Trophoblast cell (in vitro differentiated cells and primary cell): ENCODE results near the gene SELL.

Source experiments
- DNase-seq, 2 donors: peaks; one replicate each; pipeline ENCODE4 v3.0.0-alpha.2; 2016
- H2AFZ ChIP-seq: 2 replicates; pipeline ENCODE4 v1.6.1; 2013; ENCODE audit warnings: low read length, moderate library complexity, mild to moderate bottlenecking; ENCODE audit not compliant: insufficient read depth, poor library complexity
- H2AK5ac ChIP-seq: 2 replicates; pipeline ENCODE4 v1.6.1; 2013; ENCODE audit warnings: mild to moderate bottlenecking, low read length
- H2BK120ac ChIP-seq: 2 replicates; pipeline ENCODE4 v1.6.1; 2013; ENCODE audit warnings: low read length, mild to moderate bottlenecking, moderate library complexity; ENCODE audit not compliant: insufficient read depth, poor library complexity
- H2BK12ac ChIP-seq: 2 replicates; pipeline ENCODE4 v1.6.1; 2013; ENCODE audit warnings: mild to moderate bottlenecking, low read length, moderate library complexity
- H2BK5ac ChIP-seq: 2 replicates; pipeline ENCODE4 v1.6.1; 2013; ENCODE audit warnings: low read length, low read depth, moderate library complexity, mild to moderate bottlenecking; ENCODE audit not compliant: poor library complexity
- H3K14ac ChIP-seq: 2 replicates; pipeline ENCODE4 v1.6.1; 2013; ENCODE audit warnings: mild to moderate bottlenecking, low read length
- H3K18ac ChIP-seq: 2 replicates; pipeline ENCODE4 v1.6.1; 2013; ENCODE audit warnings: mild to moderate bottlenecking, low read length
- H3K23ac ChIP-seq: 2 replicates; pipeline ENCODE4 v1.6.1; 2013; ENCODE audit warnings: low read length
- H3K27ac ChIP-seq: 2 replicates; pipeline ENCODE4 v1.5.1; 2013; ENCODE audit warnings: low read depth, mild to moderate bottlenecking, inconsistent platforms, low read length, moderate library complexity
- H3K27me3 ChIP-seq: 2 replicates; pipeline ENCODE4 v1.6.1; 2013; ENCODE audit warnings: inconsistent platforms, mild to moderate bottlenecking, low read length, moderate library complexity; ENCODE audit not compliant: insufficient read depth
- H3K36me3 ChIP-seq, 2 experiments: 1 replicate in 1 of 2; 2 replicates in 1 of 2; pipeline ENCODE4 v1.6.1; 2013; ENCODE audit warnings: low read length in 2 of 2, mild to moderate bottlenecking in 2 of 2, moderate library complexity in 1 of 2; ENCODE audit not compliant: insufficient read depth in 2 of 2, control insufficient read depth in 1 of 2
- H3K4ac ChIP-seq: 2 replicates; pipeline ENCODE4 v1.6.1; 2013; ENCODE audit warnings: low read depth, mild to moderate bottlenecking, low read length, moderate library complexity
- H3K4me1 ChIP-seq, 2 experiments: 1 replicate in 1 of 2; 2 replicates in 1 of 2; pipeline ENCODE4 v1.6.1; 2013; ENCODE audit warnings: low read length in 2 of 2, mild to moderate bottlenecking in 2 of 2, moderate library complexity in 1 of 2; ENCODE audit not compliant: insufficient read depth in 2 of 2, control insufficient read depth in 1 of 2
- H3K4me2 ChIP-seq: 2 replicates; pipeline ENCODE4 v1.6.1; 2013; ENCODE audit warnings: inconsistent platforms, mild to moderate bottlenecking, low read length, moderate library complexity
- H3K4me3 ChIP-seq: 2 replicates; pipeline ENCODE4 v1.5.1; 2013; ENCODE audit warnings: mild to moderate bottlenecking, low read depth, low read length, inconsistent platforms
- H3K79me1 ChIP-seq: one replicate; pipeline ENCODE4 v1.6.1; 2013; ENCODE audit warnings: low read length
- H3K79me2 ChIP-seq: 2 replicates; pipeline ENCODE4 v1.6.1; 2013; ENCODE audit warnings: low read length, mild to moderate bottlenecking; ENCODE audit not compliant: control insufficient read depth, insufficient read depth, poor library complexity
- H3K9ac ChIP-seq: 2 replicates; pipeline ENCODE4 v1.6.1; 2013; ENCODE audit warnings: mild to moderate bottlenecking, low read length
- H3K9me3 ChIP-seq: 2 replicates; pipeline ENCODE4 v1.6.1; 2013; ENCODE audit warnings: low read depth, mild to moderate bottlenecking, control low read depth, inconsistent platforms, low read length; ENCODE audit not compliant: insufficient read depth
- H4K12ac ChIP-seq: 2 replicates; pipeline ENCODE4 v1.6.1; 2013; ENCODE audit warnings: low read depth, mild to moderate bottlenecking, low read length, moderate library complexity
- H4K8ac ChIP-seq: 2 replicates; pipeline ENCODE4 v1.6.1; 2013; ENCODE audit warnings: low read depth, mild to moderate bottlenecking, low read length, moderate library complexity
- H4K91ac ChIP-seq: one replicate; pipeline ENCODE4 v1.6.1; 2013; ENCODE audit warnings: low read depth, mild to moderate bottlenecking, low read length, moderate library complexity
- WGBS: extraction: QIAGEN DNeasy Blood & Tissue Kit; methylation state at CpG from one replicate; pipeline ENCODE4 v1.1.7; 2013; ENCODE audit warnings: missing lambda C conversion rate; ENCODE audit not compliant: insufficient read length, insufficient coverage; ENCODE audit errors: extremely low coverage; 5-methylcytosine and 5-hydroxymethylcytosine counted together

SELL gene

DNA sequence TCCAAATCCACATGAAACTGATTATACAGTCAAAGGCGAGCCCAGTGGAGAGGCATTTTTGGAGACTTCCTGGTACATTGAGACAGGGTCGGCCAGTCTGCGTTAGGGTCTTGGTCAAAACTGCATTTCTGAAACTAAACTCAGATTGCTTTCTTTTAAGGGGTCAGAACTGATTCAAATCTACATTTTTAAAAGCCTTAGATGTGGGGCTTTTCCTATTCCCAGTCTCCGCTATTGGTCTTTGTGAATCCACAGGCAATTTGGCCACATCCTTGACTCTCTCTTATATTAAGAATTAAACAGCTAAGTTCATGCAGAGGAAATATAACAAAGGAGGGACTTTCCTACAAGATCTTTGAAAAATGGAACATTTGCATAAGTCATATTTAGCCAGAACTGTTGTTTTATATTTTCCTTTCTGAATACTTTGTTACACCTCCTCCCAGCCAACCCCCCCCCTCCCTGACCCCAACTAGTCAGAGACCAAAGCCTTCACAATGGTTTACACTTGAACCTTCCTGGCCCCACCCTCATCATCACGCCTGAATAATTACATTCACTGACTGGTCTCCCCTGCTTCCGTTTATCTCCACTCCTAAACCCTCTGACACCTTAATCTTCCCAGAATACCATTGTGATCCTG lies 30.9 kb downstream of the SELL start:
- no peak overlapping the region for H3K9ac ChIP-seq
- no peak overlapping the region for H2BK5ac ChIP-seq
- no peak overlapping the region for H3K4me2 ChIP-seq
- H3K9me3 ChIP-seq = no peaks in the 10 kb centered on the region
- H3K4ac ChIP-seq = no peak overlapping the region
- no peak overlapping the region for H2AK5ac ChIP-seq
- no peak for DNase-seq
- H2BK120ac ChIP-seq = no peak overlapping the region
- H3K18ac ChIP-seq = no peak overlapping the region
- H2BK12ac ChIP-seq = no peak overlapping the region
- WGBS = no CpG with 5 or more reads among the region's 6 CpGs
- no peak overlapping the region for H4K91ac ChIP-seq
- H4K8ac ChIP-seq = no peak overlapping the region
- H3K79me1 ChIP-seq = no peaks in the 10 kb centered on the region
- no peaks in the 10 kb centered on the region for H3K79me2 ChIP-seq
- H2AFZ ChIP-seq = no peak overlapping the region
- peaks cover 0 to 2% of the 10 kb centered on the region in 2 experiments for H3K4me1 ChIP-seq
- no peak overlapping the region for H3K4me3 ChIP-seq
- no peak overlapping the region for H4K12ac ChIP-seq
- no peak overlapping the region for H3K14ac ChIP-seq
- H3K27me3 ChIP-seq = no peaks in the 10 kb centered on the region
- H3K23ac ChIP-seq = no peak overlapping the region
- H3K27ac ChIP-seq = no peak overlapping the region
- no peaks in the 10 kb centered on the region for H3K36me3 ChIP-seq

DNA sequence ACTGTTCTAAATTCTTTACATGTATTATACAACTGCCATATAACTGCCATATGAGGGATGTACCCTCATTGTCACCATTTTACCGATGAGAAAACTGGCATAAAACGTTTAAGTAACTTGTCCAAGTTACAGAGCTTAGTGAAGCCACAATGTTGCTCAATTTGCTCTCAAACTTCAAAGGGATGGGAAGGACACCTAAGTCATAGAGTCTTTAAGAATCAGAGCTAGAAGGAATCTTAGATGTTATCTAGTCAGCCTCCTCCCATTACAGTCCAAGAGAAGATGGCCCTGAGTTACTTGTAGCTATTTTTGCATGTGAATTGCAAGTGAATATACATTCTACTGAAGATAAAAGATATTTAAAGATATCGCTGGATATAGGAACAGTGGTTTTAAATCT lies 31.7 kb downstream of the SELL start:
- H3K4ac ChIP-seq = no peak overlapping the region
- no peak overlapping the region for H2BK5ac ChIP-seq
- no peak overlapping the region for H2BK12ac ChIP-seq
- H4K91ac ChIP-seq = no peak overlapping the region
- no peaks in the 10 kb centered on the region for H3K36me3 ChIP-seq
- no peaks in the 10 kb centered on the region for H3K9me3 ChIP-seq
- H2BK120ac ChIP-seq = no peak overlapping the region
- no peak overlapping the region for H2AFZ ChIP-seq
- no peak overlapping the region for H3K23ac ChIP-seq
- H4K8ac ChIP-seq = no peak overlapping the region
- H4K12ac ChIP-seq = no peak overlapping the region
- DNase-seq = peak; percentile 30 to 73
- no peaks in the 10 kb centered on the region for H3K27me3 ChIP-seq
- no peak overlapping the region for H3K4me3 ChIP-seq
- H3K4me2 ChIP-seq = no peak overlapping the region
- no peaks in the 10 kb centered on the region for H3K79me2 ChIP-seq
- no peaks in the 10 kb centered on the region for H3K79me1 ChIP-seq
- H2AK5ac ChIP-seq = no peak overlapping the region
- WGBS = no CpG with 5 or more reads among the region's 3 CpGs
- H3K9ac ChIP-seq = no peak overlapping the region
- H3K14ac ChIP-seq = no peak overlapping the region
- H3K4me1 ChIP-seq = peaks cover 0 to 2% of the 10 kb centered on the region in 2 experiments
- no peak overlapping the region for H3K18ac ChIP-seq
- no peak overlapping the region for H3K27ac ChIP-seq

DNA sequence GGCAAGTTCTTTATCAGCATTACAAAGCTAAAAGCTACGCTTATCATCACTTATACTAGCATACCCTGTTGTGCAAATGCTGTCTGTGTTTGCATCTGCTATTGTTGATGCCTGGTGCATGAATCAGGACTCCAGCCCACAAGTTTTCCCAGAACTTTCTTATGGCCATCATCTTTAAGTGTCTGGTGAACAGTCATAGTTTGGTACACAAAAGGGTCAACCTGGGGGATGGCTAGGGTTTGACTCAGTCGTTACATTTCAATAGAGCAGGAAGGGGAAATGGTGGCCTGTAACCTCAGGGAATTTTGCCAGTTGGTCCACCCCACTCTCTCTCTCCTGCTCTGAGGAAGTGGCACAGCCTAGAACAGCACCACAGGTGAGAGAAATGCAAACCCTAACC lies 35.4 kb downstream of the SELL start:
- no peak overlapping the region for H3K23ac ChIP-seq
- WGBS = no CpG with 5 or more reads among the region's 2 CpGs
- no peaks in the 10 kb centered on the region for H3K4me1 ChIP-seq
- no peak overlapping the region for H2BK5ac ChIP-seq
- no peaks in the 10 kb centered on the region for H3K27me3 ChIP-seq
- H2AFZ ChIP-seq = no peak overlapping the region
- no peak overlapping the region for H2BK12ac ChIP-seq
- no peak overlapping the region for H3K9ac ChIP-seq
- H3K79me2 ChIP-seq = no peaks in the 10 kb centered on the region
- no peak overlapping the region for H3K18ac ChIP-seq
- H3K14ac ChIP-seq = no peak overlapping the region
- H3K4me2 ChIP-seq = no peak overlapping the region
- no peak overlapping the region for H3K4me3 ChIP-seq
- no peak overlapping the region for H4K91ac ChIP-seq
- H2AK5ac ChIP-seq = no peak overlapping the region
- H4K8ac ChIP-seq = no peak overlapping the region
- no peak overlapping the region for H2BK120ac ChIP-seq
- no peak overlapping the region for H3K4ac ChIP-seq
- no peaks in the 10 kb centered on the region for H3K36me3 ChIP-seq
- peak; percentile 54 to 63 for DNase-seq
- H4K12ac ChIP-seq = no peak overlapping the region
- H3K9me3 ChIP-seq = no peaks in the 10 kb centered on the region
- H3K79me1 ChIP-seq = no peaks in the 10 kb centered on the region
- H3K27ac ChIP-seq = no peak overlapping the region

DNA sequence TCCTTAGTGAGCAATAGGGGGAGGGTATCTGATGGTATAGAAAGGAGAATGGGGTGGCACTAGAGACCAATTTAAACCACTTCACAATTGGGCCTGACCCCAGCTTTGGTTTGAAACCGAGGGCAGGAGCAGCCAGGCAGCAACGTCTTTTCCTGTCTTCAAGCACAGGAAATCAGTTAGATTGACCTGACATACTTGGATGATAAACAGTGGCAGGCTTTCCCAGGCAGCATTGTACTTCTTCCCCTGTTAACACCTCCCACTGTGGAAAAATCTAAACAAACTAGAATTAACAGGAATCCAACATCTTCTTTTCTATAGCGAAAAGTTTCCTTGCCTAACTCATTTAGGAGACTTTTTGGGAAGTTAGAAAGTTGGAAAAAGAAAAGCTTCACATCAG lies 40.6 kb downstream of the SELL start:
- Histone ChIP-seq H4K8ac (no peak overlapping the region), H2AFZ (no peak overlapping the region), H2BK12ac (no peak overlapping the region), H3K27ac (no peak overlapping the region), H3K27me3 (no peaks in the 10 kb centered on the region), H3K4ac (no peak overlapping the region), H2BK120ac (no peak overlapping the region), H4K91ac (no peak overlapping the region), H2AK5ac (no peak overlapping the region), H3K14ac (no peak overlapping the region), H3K79me1 (no peaks in the 10 kb centered on the region), H2BK5ac (no peak overlapping the region), H3K23ac (no peak overlapping the region), H3K9ac (no peak overlapping the region), H3K4me3 (no peak overlapping the region), H4K12ac (no peak overlapping the region), H3K18ac (no peak overlapping the region), H3K9me3 (no peaks in the 10 kb centered on the region), H3K36me3 (no peaks in the 10 kb centered on the region), H3K4me1 (no peaks in the 10 kb centered on the region), H3K4me2 (no peak overlapping the region), H3K79me2 (no peaks in the 10 kb centered on the region)
- no peak for DNase-seq
- no CpG with 5 or more reads among the region's 3 CpGs for WGBS
